Astrocyte (in vitro differentiated cells and primary cell): ENCODE data around the gene PARP8. TPM values are rescaled to one million over a fixed set of nuclear protein-coding genes. Genes with fewer than 3 reads are reported as not detected.

Experiments
- DNase-seq: peaks from one replicate; pipeline ENCODE4 v3.0.0-alpha.2; 2010; ENCODE audit warnings: low read depth
- FAIRE-seq: peaks from 2 replicates; lab custom pipeline; 2011; peaks lifted over from hg19 to GRCh38; lab: Jason Lieb, UNC
- H2AFZ ChIP-seq: 2 replicates; pipeline ENCODE4 v1.6.0; 2012; ENCODE audit warnings: low read depth, low read length, inconsistent platforms
- H3K27ac ChIP-seq: 2 replicates; pipeline ENCODE4 v1.5.1; 2011; ENCODE audit warnings: low read depth, low read length, inconsistent platforms
- H3K27me3 ChIP-seq: 2 replicates; pipeline ENCODE4 v1.6.0; 2011; ENCODE audit warnings: low read length, inconsistent platforms; ENCODE audit not compliant: insufficient read depth
- H3K36me3 ChIP-seq: 2 replicates; pipeline ENCODE4 v1.5.1; 2011; ENCODE audit warnings: low read length, inconsistent platforms; ENCODE audit not compliant: insufficient read depth
- H3K4me1 ChIP-seq: 2 replicates; pipeline ENCODE4 v1.5.1; 2011; ENCODE audit warnings: low read length, inconsistent platforms; ENCODE audit not compliant: insufficient read depth
- H3K4me2 ChIP-seq: 2 replicates; pipeline ENCODE4 v1.6.0; 2012; ENCODE audit warnings: low read length, inconsistent platforms
- H3K4me3 ChIP-seq: 2 replicates; pipeline ENCODE4 v1.5.1; 2011; ENCODE audit warnings: low read depth, mild to moderate bottlenecking, low read length, inconsistent platforms; ENCODE audit not compliant: insufficient read depth
- H3K79me2 ChIP-seq: 2 replicates; pipeline ENCODE4 v1.6.0; 2012; ENCODE audit warnings: mild to moderate bottlenecking, low read length, inconsistent platforms; ENCODE audit not compliant: insufficient read depth
- H3K9ac ChIP-seq: 2 replicates; pipeline ENCODE4 v1.6.0; 2012; ENCODE audit warnings: mild to moderate bottlenecking, low read length, inconsistent platforms
- H3K9me3 ChIP-seq: 2 replicates; pipeline ENCODE4 v1.5.1; 2012; ENCODE audit warnings: low read depth, mild to moderate bottlenecking, low read length, inconsistent platforms; ENCODE audit not compliant: insufficient read depth
- H4K20me1 ChIP-seq: 2 replicates; pipeline ENCODE4 v1.6.0; 2012; ENCODE audit warnings: low read length, inconsistent platforms; ENCODE audit not compliant: insufficient read depth
- H3K27ac Mint-ChIP-seq: one replicate; pipeline ENCODE4 v1.8.0; 2021; ENCODE audit warnings: mild to moderate bottlenecking, mixed read lengths; ENCODE audit not compliant: unreplicated experiment
- H3K27me3 Mint-ChIP-seq: one replicate; pipeline ENCODE4 v1.8.0; 2021; ENCODE audit warnings: low read depth, mixed read lengths; ENCODE audit not compliant: unreplicated experiment
- H3K36me3 Mint-ChIP-seq: one replicate; pipeline ENCODE4 v1.8.0; 2021; ENCODE audit warnings: low read depth, mixed read lengths; ENCODE audit not compliant: unreplicated experiment
- H3K4me1 Mint-ChIP-seq: one replicate; pipeline ENCODE4 v1.8.0; 2021; ENCODE audit warnings: low read depth, mixed read lengths; ENCODE audit not compliant: unreplicated experiment
- H3K4me3 Mint-ChIP-seq: one replicate; pipeline ENCODE4 v1.8.0; 2021; ENCODE audit warnings: mild to moderate bottlenecking, moderate library complexity, mixed read lengths; ENCODE audit not compliant: unreplicated experiment
- H3K9me3 Mint-ChIP-seq: one replicate; pipeline ENCODE4 v1.8.0; 2021; ENCODE audit warnings: mild to moderate bottlenecking, mixed read lengths; ENCODE audit not compliant: unreplicated experiment
- CTCF ChIP-seq: IDR thresholded peaks from 2 replicates; pipeline ENCODE4 v1.5.1; 2011; ENCODE audit warnings: low read depth, mild to moderate bottlenecking, inconsistent platforms, low read length, moderate library complexity; ENCODE audit not compliant: insufficient read depth
- EZH2 ChIP-seq: IDR thresholded peaks from 2 replicates; pipeline ENCODE4 v1.6.1; 2012; ENCODE audit warnings: mild to moderate bottlenecking, low read length, inconsistent platforms; ENCODE audit not compliant: insufficient read depth
- total RNA-seq: library from RNA; stranded (reverse); gene quantifications from 2 replicates; pipeline ENCODE4 v1.2.1, GENCODE V29; 2021

The PARP8 gene
- total RNA-seq, 1 donor from 2014 or later = 36.1 TPM

GRCh38 chr5:50749181-50749580, 82.7 kb downstream of the PARP8 start:
- no peak overlapping the region for H3K27ac Mint-ChIP-seq
- H3K4me3 ChIP-seq = no peak overlapping the region
- no peak for TF ChIP-seq EZH2
- TF ChIP-seq CTCF = no peak
- H3K27me3 ChIP-seq = no peaks in the 10 kb centered on the region
- FAIRE-seq (no peak), DNase-seq (no peak)
- no peaks in the 10 kb centered on the region for H3K79me2 ChIP-seq
- H3K9me3 Mint-ChIP-seq = no peaks in the 10 kb centered on the region
- H3K4me2 ChIP-seq = no peak overlapping the region
- H3K36me3 Mint-ChIP-seq = no peaks in the 10 kb centered on the region
- no peaks in the 10 kb centered on the region for H4K20me1 ChIP-seq
- H3K27me3 Mint-ChIP-seq = no peaks in the 10 kb centered on the region
- no peak overlapping the region for H3K4me3 Mint-ChIP-seq
- no peaks in the 10 kb centered on the region for H3K36me3 ChIP-seq
- H3K9ac ChIP-seq = no peak overlapping the region
- H3K9me3 ChIP-seq = no peaks in the 10 kb centered on the region
- no peak overlapping the region for H2AFZ ChIP-seq
- no peak overlapping the region for H3K27ac ChIP-seq
- H3K4me1 Mint-ChIP-seq = peaks cover 13% of the 10 kb centered on the region
- no peaks in the 10 kb centered on the region for H3K4me1 ChIP-seq

GRCh38 chr5:50749873-50750272, 83.4 kb downstream of the PARP8 start:
- Histone ChIP-seq H3K27ac (no peak overlapping the region), H2AFZ (no peak overlapping the region), H3K79me2 (no peaks in the 10 kb centered on the region), H3K4me1 (no peaks in the 10 kb centered on the region), H3K4me2 (no peak overlapping the region), H3K4me3 (no peak overlapping the region), H3K9me3 (no peaks in the 10 kb centered on the region), H3K27me3 (no peaks in the 10 kb centered on the region), H3K9ac (no peak overlapping the region), H3K36me3 (no peaks in the 10 kb centered on the region), H4K20me1 (no peaks in the 10 kb centered on the region)
- TF ChIP-seq CTCF (no peak), EZH2 (no peak)
- Mint-ChIP-seq H3K27me3 (no peaks in the 10 kb centered on the region), H3K4me3 (no peak overlapping the region), H3K36me3 (no peaks in the 10 kb centered on the region), H3K4me1 (peaks cover 6% of the 10 kb centered on the region), H3K9me3 (no peaks in the 10 kb centered on the region), H3K27ac (no peak overlapping the region)
- DNase-seq (no peak), FAIRE-seq (no peak)

- Histone ChIP-seq H3K79me2 (no peaks in the 10 kb centered on the region), H3K27me3 (no peaks in the 10 kb centered on the region), H3K4me2 (no peak overlapping the region), H2AFZ (no peak overlapping the region), H3K4me1 (no peaks in the 10 kb centered on the region), H3K9me3 (no peaks in the 10 kb centered on the region), H3K9ac (no peak overlapping the region), H3K36me3 (no peaks in the 10 kb centered on the region), H4K20me1 (no peaks in the 10 kb centered on the region), H3K4me3 (no peak overlapping the region), H3K27ac (no peak overlapping the region)
- FAIRE-seq (no peak), DNase-seq (peak; percentile 6)
- H3K36me3 Mint-ChIP-seq = no peaks in the 10 kb centered on the region
- peaks cover 3% of the 10 kb centered on the region for H3K9me3 Mint-ChIP-seq
- no peak overlapping the region for H3K4me3 Mint-ChIP-seq
- H3K4me1 Mint-ChIP-seq = no peaks in the 10 kb centered on the region
- TF ChIP-seq EZH2 (no peak), CTCF (peak; percentile 79)
- no peaks in the 10 kb centered on the region for H3K27me3 Mint-ChIP-seq
- H3K27ac Mint-ChIP-seq = no peak overlapping the region
These were observed 84.7 kb downstream of the PARP8 start for GRCh38 chr5:50751064-50751657.
